B cell (primary cell): ENCODE data around the gene PEX14.

Experiments
- CTCF ChIP-seq: fragments of 200-600 bp; IDR thresholded peaks from one replicate; pipeline ENCODE4 v1.8.0; 2022; ENCODE audit warnings: antibody characterized with exemption, mild to moderate bottlenecking
- EZH2 ChIP-seq: IDR thresholded peaks from 2 replicates; pipeline ENCODE4 v1.6.1; 2012; ENCODE audit warnings: borderline replicate concordance, low read depth, mild to moderate bottlenecking, moderate library complexity, low read length; ENCODE audit not compliant: insufficient read depth, poor library complexity, severe bottlenecking

DNA sequence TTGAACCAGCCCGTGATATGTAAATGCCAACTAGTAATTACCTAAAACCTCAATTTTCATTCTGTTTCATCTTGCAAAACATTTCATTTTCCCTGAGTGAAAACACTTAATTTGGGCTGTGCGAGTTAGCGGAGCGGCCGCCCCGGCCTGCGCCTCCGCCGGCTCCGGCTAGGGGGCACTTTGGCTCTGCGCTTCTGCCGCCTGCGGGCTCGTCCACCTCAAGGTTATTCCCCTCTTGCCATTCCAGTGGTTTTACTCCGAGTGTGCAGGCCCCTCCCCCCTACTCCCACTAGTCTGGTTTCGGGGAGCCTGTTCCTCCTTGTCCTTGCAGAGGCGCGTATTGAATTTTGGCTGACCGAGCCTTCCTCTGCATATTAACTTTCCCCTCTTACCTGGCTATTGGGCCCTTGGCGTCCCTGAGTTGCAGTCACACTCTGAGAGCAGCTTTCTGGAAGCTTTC, 55.6 kb downstream of the PEX14 start:
- no peak for TF ChIP-seq EZH2
- TF ChIP-seq CTCF: peak; percentile 27
